Natural killer cell (primary cell): Measurements from ENCODE around the gene NLRP14. TPM values are rescaled to one million over a fixed set of nuclear protein-coding genes. Genes with fewer than 3 reads are reported as not detected.

Experiments used
- ATAC-seq, 3 donors: fragments of 150-1000 bp in 2 of 3; fragments of 200-7000 bp in 1 of 3; cut with Tn5 transposase; 1 replicate in 1 of 3; 2 replicates in 2 of 3; pipeline ENCODE4 v1.10.0; 2021; ENCODE audit warnings: mild to moderate bottlenecking in 2 of 3, moderate library complexity in 2 of 3
- DNase-seq, 2 donors: peaks; one replicate each; pipeline versions ENCODE4 v3.0.0 to v3.0.0-alpha.2; 2013 to 2021; ENCODE audit warnings: mixed read lengths in 1 of 2
- H3K27ac ChIP-seq: one replicate; pipeline ENCODE4 v1.5.1; 2013; ENCODE audit warnings: mild to moderate bottlenecking, low read length
- H3K27me3 ChIP-seq: one replicate; pipeline ENCODE4 v1.6.1; 2013; ENCODE audit warnings: low read length; ENCODE audit not compliant: control insufficient read depth, insufficient read depth
- H3K36me3 ChIP-seq: one replicate; pipeline ENCODE4 v1.6.1; 2013; ENCODE audit warnings: low read length; ENCODE audit not compliant: control insufficient read depth, insufficient read depth
- H3K4me1 ChIP-seq: one replicate; pipeline ENCODE4 v1.6.1; 2013; ENCODE audit warnings: low read length; ENCODE audit not compliant: control insufficient read depth, insufficient read depth
- H3K4me3 ChIP-seq: one replicate; pipeline ENCODE4 v1.5.1; 2013; ENCODE audit warnings: low read length
- H3K9me3 ChIP-seq: one replicate; pipeline ENCODE4 v1.6.1; 2013; ENCODE audit warnings: low read length; ENCODE audit not compliant: control insufficient read depth, insufficient read depth
- H3K27ac Mint-ChIP-seq, 2 donors: one replicate each; pipeline ENCODE4 v1.8.0; 2022; ENCODE audit warnings: mild to moderate bottlenecking in 2 of 2, mixed read lengths in 2 of 2, moderate library complexity in 1 of 2
- H3K27me3 Mint-ChIP-seq, 2 donors: one replicate each; pipeline ENCODE4 v1.8.0; 2022; ENCODE audit warnings: low read depth in 2 of 2, mixed read lengths in 2 of 2
- H3K36me3 Mint-ChIP-seq: one replicate; pipeline ENCODE4 v1.8.0; 2022; ENCODE audit warnings: mixed read lengths
- H3K4me1 Mint-ChIP-seq, 2 donors: one replicate each; pipeline ENCODE4 v1.8.0; 2022; ENCODE audit warnings: mixed read lengths in 2 of 2
- H3K4me3 Mint-ChIP-seq: one replicate; pipeline ENCODE4 v1.8.0; 2022; ENCODE audit warnings: mild to moderate bottlenecking, moderate library complexity, mixed read lengths
- H3K9me3 Mint-ChIP-seq, 2 donors: one replicate each; pipeline ENCODE4 v1.8.0; 2022; ENCODE audit warnings: mixed read lengths in 2 of 2
- CTCF ChIP-seq: fragments of 200-600 bp; IDR thresholded peaks from one replicate; pipeline ENCODE4 v1.8.0; 2022; ENCODE audit warnings: antibody characterized with exemption
- WGBS: methylation state at CpG from one replicate; pipeline ENCODE4 v1.1.7; 2013; ENCODE audit warnings: missing lambda C conversion rate; ENCODE audit not compliant: insufficient coverage; 5-methylcytosine and 5-hydroxymethylcytosine counted together
- intact Hi-C: fragments of 100-400 bp; cut with micrococcal nuclease; formaldehyde crosslinking; loops from one replicate; pipeline ENCODE4 v1.14.2; 2022
- total RNA-seq, 4 donors: library from RNA; stranded (reverse); fragments of 120-200 nt in 1 of 4; gene quantifications; one replicate each; pipeline versions ENCODE4 v1.2.3 to v1.2.4, GENCODE V29; 2013 to 2022

The NLRP14 gene
- total RNA-seq, 3 donors from 2014 or later (not counting 1 experiment from before 2014, with no cell fraction given): not detected

GRCh38 chr11:7019500-7020182, 638 bp upstream of the NLRP14 start:
- H3K27ac Mint-ChIP-seq: no peak overlapping the region
- no peak for ATAC-seq
- 12% methylated on average over 26 of the region's 26 CpGs for WGBS
- Histone ChIP-seq H3K9me3 (no peaks in the 10 kb centered on the region), H3K4me1 (no peaks in the 10 kb centered on the region), H3K27me3 (peaks cover 8% of the 10 kb centered on the region), H3K4me3 (no peak overlapping the region), H3K27ac (no peak overlapping the region), H3K36me3 (no peaks in the 10 kb centered on the region)
- TF ChIP-seq CTCF: no peak
- H3K36me3 Mint-ChIP-seq: no peaks in the 10 kb centered on the region
- intact Hi-C loops: no loop called here
- H3K4me3 Mint-ChIP-seq: no peak overlapping the region
- peaks cover 0 to 5% of the 10 kb centered on the region in 2 donors for H3K4me1 Mint-ChIP-seq
- peaks cover 24 to 25% of the 10 kb centered on the region in 2 donors for H3K27me3 Mint-ChIP-seq
- DNase-seq: no peak
- no peaks in the 10 kb centered on the region for H3K9me3 Mint-ChIP-seq

- intact Hi-C loops: no loop called here
- Mint-ChIP-seq H3K9me3 (no peaks in the 10 kb centered on the region), H3K27me3 (peaks cover 25% of the 10 kb centered on the region in 2 donors), H3K27ac (no peak overlapping the region), H3K4me1 (peaks cover 0 to 5% of the 10 kb centered on the region in 2 donors), H3K36me3 (no peaks in the 10 kb centered on the region), H3K4me3 (no peak overlapping the region)
- no peak overlapping the region for H3K27ac ChIP-seq
- no peaks in the 10 kb centered on the region for H3K4me1 ChIP-seq
- WGBS: 78% methylated on average over 5 of the region's 5 CpGs
- peaks cover 8% of the 10 kb centered on the region for H3K27me3 ChIP-seq
- H3K36me3 ChIP-seq: no peaks in the 10 kb centered on the region
- ATAC-seq (no peak), DNase-seq (no peak)
- TF ChIP-seq CTCF: no peak
- H3K9me3 ChIP-seq: no peaks in the 10 kb centered on the region
- H3K4me3 ChIP-seq: no peak overlapping the region
Measured at GRCh38 chr11:7021318-7021717, 1.0 kb downstream of the NLRP14 start.

- H3K4me3 Mint-ChIP-seq: no peak overlapping the region
- 86% methylated on average over 3 of the region's 3 CpGs for WGBS
Measured at GRCh38 chr11:7028141-7028540, 7.9 kb downstream of the NLRP14 start.

More at GRCh38 chr11:7028141-7028540, 7.9 kb downstream of the NLRP14 start:
- intact Hi-C loops: no loop called here
- Histone ChIP-seq H3K4me1 (no peaks in the 10 kb centered on the region), H3K36me3 (no peaks in the 10 kb centered on the region), H3K27ac (no peak overlapping the region), H3K9me3 (no peaks in the 10 kb centered on the region), H3K4me3 (no peak overlapping the region), H3K27me3 (no peaks in the 10 kb centered on the region)
- TF ChIP-seq CTCF: no peak
- Mint-ChIP-seq H3K27ac (no peak overlapping the region), H3K4me1 (no peaks in the 10 kb centered on the region), H3K36me3 (no peaks in the 10 kb centered on the region), H3K9me3 (no peaks in the 10 kb centered on the region), H3K27me3 (peaks cover 5 to 6% of the 10 kb centered on the region in 2 donors)
- DNase-seq (no peak), ATAC-seq (no peak)
